ENCODE results near the gene MANEAL.

The MANEAL gene

DNA sequence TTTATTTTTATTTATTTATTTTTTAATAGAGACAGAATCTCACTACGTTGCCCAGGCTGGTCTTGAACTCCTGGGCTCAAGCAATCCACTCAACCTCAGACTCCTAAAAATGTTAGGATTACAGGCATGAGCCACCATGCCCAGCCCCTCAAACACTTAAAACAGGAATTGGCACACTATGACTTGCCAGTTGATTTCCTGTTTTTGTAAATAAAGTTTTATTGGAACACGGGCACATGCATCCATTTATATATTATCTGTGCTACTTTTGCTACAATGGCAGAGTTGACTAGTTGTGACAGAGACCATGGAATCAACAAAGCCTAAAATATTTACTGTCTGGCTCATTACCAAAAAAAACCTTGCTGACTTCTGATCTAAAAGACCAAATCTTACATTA is 30.4 kb downstream of the MANEAL start:
- in situ Hi-C loops (cut with MboI; ENCODE audit: low sequenced_read_pairs): no loop called here

- in situ Hi-C loops (cut with MboI; ENCODE audit: low sequenced_read_pairs): no loop called here
Observed at GRCh38 chr1:37825506-37825905, 31.9 kb downstream of the MANEAL start.

- in situ Hi-C loops (cut with MboI; ENCODE audit: low sequenced_read_pairs): no loop called here
Observed at GRCh38 chr1:37828410-37829074, 34.9 kb downstream of the MANEAL start.

DNA sequence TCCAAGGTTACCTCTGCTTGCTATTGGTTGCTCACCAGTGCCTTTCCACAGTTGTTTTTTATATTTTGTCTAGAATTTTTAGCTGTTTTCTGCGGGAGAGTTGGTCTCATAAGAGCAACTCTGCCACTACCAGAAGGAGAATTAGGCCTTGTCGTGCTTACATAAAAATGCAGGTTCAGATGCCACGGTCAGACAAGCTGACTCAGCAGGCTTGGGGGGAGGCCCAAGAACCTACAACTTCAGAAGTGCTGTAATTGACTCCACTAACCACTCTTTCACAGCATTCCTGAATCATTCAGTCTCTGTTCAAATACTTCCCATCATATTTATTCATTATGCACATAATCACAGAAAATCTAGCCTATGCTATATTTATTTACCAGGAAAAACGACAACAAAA is 37.5 kb downstream of the MANEAL start:
- in situ Hi-C loops (cut with MboI; ENCODE audit: low sequenced_read_pairs): no loop called here

DNA sequence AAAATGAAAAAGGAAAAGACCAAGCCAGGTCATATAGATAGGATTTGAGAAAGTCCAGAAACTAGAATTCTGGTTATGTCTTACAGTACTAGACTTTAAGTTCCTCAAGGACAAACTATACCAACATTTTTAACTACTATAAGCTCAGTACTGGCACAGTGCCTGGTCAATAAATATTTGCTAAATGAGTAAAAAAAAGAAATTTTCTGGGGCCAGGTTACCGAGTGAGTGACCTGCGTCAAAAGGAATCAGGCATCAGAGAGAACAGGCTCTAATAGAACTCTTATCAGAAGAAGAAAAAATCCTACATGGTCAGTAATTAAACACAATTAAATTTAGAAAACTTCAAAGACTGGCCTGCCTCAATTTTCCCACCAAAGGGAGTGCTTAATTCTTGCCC is 38.2 kb downstream of the MANEAL start:
- in situ Hi-C loops (cut with MboI; ENCODE audit: low sequenced_read_pairs): no loop called here

DNA sequence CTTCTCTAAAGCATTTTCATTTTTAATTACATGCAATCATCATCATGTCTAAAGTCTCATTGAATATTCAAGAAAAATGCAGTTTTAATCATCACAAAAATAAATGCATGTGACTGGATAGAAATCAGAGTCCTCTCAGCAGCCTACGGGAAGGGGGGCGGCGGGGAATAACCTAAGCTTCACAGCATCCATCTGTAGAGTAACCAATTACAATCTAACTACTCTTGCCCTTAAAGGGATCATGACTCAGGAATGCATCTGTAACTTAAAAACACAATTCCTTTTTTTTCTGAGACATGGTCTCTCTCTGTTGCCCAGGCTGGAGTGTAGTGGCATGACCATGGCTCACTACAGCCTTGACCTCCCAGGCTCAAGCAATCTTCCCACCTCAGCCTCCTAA is 43.1 kb downstream of the MANEAL start:
- in situ Hi-C loops (cut with MboI; ENCODE audit: low sequenced_read_pairs): no loop called here

- in situ Hi-C loops (cut with MboI; ENCODE audit: low sequenced_read_pairs): no loop called here
Observed at GRCh38 chr1:37839676-37840075, 46.0 kb downstream of the MANEAL start.

DNA sequence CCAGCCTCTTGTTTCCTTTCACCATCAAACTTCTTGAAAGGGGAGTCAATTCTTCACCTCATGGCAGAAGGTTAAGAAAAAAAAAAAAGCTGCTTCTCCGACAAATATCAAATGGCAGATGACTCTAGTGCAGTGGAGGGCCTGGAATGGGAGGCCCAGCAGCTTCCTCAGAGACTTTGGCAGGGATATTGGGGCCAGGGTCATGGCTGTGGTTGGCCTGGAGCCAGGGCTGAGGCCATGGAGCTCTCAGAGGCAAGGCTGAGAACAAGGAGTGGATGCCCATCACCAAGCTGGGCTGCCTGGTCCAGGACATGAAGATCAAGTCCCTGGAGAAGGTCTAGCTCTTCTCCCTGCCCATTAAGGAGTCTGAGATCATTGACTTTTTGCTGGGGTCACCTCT is 47.1 kb downstream of the MANEAL start:
- in situ Hi-C loops (cut with MboI; ENCODE audit: low sequenced_read_pairs): no loop called here

GRCh38 chr1:37841652-37842051 is 48.0 kb downstream of the MANEAL start:
- in situ Hi-C loops (cut with MboI; ENCODE audit: low sequenced_read_pairs): no loop called here

- in situ Hi-C loops (cut with MboI; ENCODE audit: low sequenced_read_pairs): no loop called here
Observed at GRCh38 chr1:37844536-37844935, 50.9 kb downstream of the MANEAL start.

DNA sequence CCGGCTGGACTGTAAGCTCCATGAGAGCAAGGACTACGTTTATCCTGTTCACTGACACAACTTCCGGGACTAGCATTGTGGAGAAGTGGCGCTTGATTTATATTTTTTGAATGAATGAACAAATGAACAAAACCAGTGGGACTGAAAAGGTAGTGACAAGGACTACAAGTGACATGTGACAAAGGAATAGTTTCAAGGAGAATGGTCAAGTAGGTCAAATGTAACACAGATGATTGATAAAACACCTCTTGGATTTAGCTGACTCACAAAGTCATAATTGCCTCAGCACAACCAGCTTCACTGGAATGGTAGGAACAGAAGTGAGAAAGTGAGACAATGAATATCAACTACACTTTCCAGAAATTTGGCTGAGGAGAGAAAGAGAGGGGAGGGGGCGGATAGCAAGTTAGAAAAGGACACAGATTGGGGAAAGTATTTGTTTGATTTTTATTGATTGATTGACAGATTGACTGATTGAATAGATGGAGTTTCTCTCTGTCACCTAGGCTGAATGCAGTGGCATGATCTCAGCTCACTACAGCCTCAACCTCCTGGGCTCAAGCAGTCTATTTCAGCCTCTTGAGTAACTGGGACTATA is 51.5 kb downstream of the MANEAL start:
- in situ Hi-C loops (cut with MboI; ENCODE audit: low sequenced_read_pairs): no loop called here

DNA sequence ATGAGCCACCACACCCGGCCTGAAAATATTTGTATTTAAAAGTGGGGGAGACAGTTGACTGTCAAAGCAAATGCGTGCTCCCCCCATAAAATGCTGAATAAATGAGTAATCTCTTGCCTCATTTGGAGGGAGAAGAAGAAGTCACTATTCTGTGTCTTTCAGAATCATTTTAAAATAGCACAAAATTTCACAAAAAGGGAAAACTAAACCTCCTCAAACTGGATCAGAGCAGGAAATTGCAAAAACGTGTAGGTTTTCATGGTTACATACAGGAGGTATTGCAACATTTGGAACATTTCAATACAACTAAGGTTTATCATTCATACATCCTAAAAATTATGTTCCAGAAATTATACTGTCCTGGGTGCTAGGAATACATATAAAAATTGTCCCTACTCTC is 52.1 kb downstream of the MANEAL start:
- in situ Hi-C loops (cut with MboI; ENCODE audit: low sequenced_read_pairs): no loop called here

DNA sequence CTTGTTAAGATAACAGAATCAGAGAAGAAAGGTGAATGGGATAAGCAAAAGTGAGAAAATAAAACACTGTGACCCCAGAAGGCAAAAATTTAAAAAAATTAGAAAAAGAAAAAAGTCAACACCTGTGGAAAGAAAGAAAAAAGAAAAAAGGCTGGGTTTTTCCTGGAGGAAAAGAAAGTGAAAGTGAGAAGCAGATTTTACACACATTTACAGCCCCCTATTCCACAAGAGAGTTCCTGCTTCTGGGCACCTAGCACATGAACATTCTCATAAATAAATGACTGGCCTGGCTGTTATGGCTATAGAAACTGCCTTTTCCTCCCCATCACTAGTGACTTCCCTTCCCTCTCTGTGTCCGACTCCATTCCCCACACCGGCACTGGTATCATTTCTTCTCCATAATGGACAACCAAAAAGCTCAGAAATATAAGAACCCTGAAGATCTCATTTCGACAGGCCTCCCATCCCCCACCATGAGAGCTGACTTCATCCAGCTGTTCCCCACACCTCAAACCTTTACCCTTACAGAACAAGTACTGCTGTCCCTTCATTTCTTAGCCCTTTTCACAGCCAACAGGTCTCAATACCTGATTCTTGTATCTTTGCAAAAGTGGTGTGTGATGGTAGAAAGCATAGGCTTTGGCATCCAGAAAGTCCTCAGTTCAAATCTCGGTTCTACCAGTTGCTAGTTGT is 53.1 kb downstream of the MANEAL start:
- in situ Hi-C loops (cut with MboI; ENCODE audit: low sequenced_read_pairs): no loop called here

DNA sequence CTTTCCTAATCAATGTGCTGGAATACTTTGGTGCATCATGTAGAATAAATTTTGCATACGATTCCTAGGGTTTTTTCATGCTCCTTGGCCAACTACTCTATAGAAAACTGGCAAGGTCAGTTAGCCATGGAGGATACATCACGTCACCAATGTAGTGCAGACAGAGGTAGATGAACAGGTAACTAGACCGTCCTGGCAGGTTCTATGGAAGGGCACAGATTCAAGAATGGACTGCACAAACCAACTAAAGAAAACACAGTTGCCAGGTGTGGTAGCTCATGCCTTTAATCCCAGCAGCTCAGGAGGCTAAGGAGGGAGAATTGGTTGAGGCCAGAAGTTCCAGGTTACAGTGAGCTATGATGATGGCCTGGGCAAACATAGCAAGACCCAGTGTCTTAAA is 55.8 kb downstream of the MANEAL start:
- in situ Hi-C loops (cut with MboI; ENCODE audit: low sequenced_read_pairs): no loop called here

DNA sequence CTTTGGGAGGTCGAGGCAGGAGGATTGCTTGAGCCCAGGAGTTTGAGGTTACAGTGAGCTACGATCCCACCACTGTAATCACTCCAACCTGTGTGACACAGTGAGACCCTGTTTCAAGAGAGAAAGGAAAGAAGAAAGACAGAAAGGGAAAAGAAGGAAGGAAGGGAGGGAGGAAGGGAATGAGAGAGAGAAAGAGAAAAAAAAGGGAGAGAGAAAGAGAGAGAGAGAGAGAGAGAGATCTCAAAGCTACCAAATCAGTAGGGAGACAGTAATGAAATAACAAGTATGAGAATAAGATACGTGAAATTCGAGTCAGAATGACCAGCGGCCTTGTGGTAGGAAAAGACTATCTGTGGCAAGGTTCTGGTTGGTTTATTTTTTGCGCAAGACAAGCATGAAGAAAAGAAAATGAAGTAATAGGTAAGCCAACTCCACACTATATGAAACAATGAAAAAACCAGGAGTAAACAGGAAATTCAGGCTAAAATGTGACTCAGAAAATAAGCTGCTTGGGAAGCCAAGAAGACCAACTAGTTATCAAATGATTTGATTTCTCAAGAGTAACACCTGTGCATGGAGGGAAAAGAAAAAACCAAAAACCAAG is 56.8 kb downstream of the MANEAL start:
- in situ Hi-C loops (cut with MboI; ENCODE audit: low sequenced_read_pairs): no loop called here

Measured in HL-60/S4 (cell line).